ENCODE measurements around the gene CHSY3. TPM values are rescaled to one million over a fixed set of nuclear protein-coding genes. Genes with fewer than 3 reads are reported as not detected.

The CHSY3 gene
- total RNA-seq, 3 donors from 2014 or later, result 0.52 to 0.96 (median 0.73) TPM

DNA sequence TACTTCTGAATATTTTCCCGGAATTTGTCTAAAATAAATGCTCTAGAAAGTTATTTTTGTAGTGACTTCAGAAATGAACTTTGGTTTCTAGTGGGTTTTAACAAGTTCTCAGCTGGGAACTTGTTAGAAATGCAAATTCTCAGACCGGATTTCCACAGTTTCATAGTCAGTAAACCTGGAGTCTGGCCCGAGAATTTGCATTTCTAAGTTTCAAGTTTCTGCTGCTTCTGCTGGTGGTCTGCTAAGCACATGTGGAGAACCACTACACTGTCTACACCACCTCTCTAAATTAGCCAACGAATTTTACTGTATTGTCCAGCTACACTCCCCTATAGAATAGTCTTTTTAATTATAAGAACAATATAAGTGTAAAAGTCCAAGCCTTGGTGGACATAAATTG lies 208.0 kb downstream of the CHSY3 start:
- ATAC-seq (no peak), DNase-seq (no peak)
- TF ChIP-seq CTCF (IDR thresholded peaks at IDR 0.05), result no peak
- Histone ChIP-seq H3K9me3 (no peaks in the 10 kb centered on the region), H3K36me3 (ENCODE audit: low read depth) (no peaks in the 10 kb centered on the region), H3K4me3 (no peak overlapping the region), H3K4me1 (ENCODE audit: low read depth) (no peaks in the 10 kb centered on the region)
- intact Hi-C loops (cut with DNase I, micrococcal nuclease), result no loop called here

- Histone ChIP-seq H3K9me3 (no peaks in the 10 kb centered on the region), H3K4me3 (no peak overlapping the region), H3K4me1 (ENCODE audit: low read depth) (no peaks in the 10 kb centered on the region), H3K36me3 (ENCODE audit: low read depth) (no peaks in the 10 kb centered on the region)
- intact Hi-C loops (cut with DNase I, micrococcal nuclease), result no loop called here
- ATAC-seq (no peak), DNase-seq (no peak)
- TF ChIP-seq CTCF (IDR thresholded peaks at IDR 0.05), result no peak
These were observed 211.4 kb downstream of the CHSY3 start for GRCh38 chr5:130115686-130116085.

- intact Hi-C loops (cut with DNase I, micrococcal nuclease), result no loop called here
- no peak for DNase-seq
- no peak for TF ChIP-seq CTCF (IDR thresholded peaks at IDR 0.05)
- Histone ChIP-seq H3K4me1 (ENCODE audit: low read depth) (no peaks in the 10 kb centered on the region), H3K9me3 (no peaks in the 10 kb centered on the region), H3K4me3 (no peak overlapping the region), H3K36me3 (ENCODE audit: low read depth) (no peaks in the 10 kb centered on the region)
- ATAC-seq, result no peak
These were observed 212.2 kb downstream of the CHSY3 start for GRCh38 chr5:130116462-130116861.

- no peaks in the 10 kb centered on the region for H3K9me3 ChIP-seq
These were observed 212.7 kb downstream of the CHSY3 start for GRCh38 chr5:130116972-130117371.

DNA sequence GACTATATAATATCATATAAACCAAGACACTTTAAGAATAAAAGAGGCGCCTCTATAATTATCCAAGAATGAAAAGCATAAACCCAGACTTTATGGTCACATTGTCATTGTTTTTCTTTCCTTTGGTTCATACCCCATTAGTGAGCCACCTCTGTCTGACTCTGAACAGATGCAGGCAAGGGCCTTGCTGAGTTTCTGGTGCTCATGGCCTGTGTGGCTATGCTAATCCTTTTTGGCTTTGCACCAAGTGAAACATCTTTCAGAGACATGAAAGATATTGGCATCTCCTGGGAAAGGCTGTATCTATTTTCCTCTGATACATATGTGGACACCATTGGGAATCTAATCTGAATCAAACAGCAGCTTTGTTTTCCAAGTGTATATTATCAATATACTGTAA lies 222.5 kb downstream of the CHSY3 start:
- TF ChIP-seq CTCF (IDR thresholded peaks at IDR 0.05), result no peak
- Histone ChIP-seq H3K36me3 (ENCODE audit: low read depth) (no peaks in the 10 kb centered on the region), H3K4me1 (ENCODE audit: low read depth) (no peaks in the 10 kb centered on the region), H3K9me3 (no peaks in the 10 kb centered on the region), H3K4me3 (no peak overlapping the region)
- ATAC-seq (no peak), DNase-seq (no peak)
- intact Hi-C loops (cut with DNase I, micrococcal nuclease), result no loop called here

More at GRCh38 chr5:130116972-130117371, 212.7 kb downstream of the CHSY3 start:
- TF ChIP-seq CTCF (IDR thresholded peaks at IDR 0.05), result no peak
- H3K4me3 ChIP-seq, result no peak overlapping the region
- no peaks in the 10 kb centered on the region for H3K4me1 ChIP-seq (ENCODE audit: low read depth)
- H3K36me3 ChIP-seq (ENCODE audit: low read depth), result no peaks in the 10 kb centered on the region
- intact Hi-C loops (cut with DNase I, micrococcal nuclease), result no loop called here
- no peak for ATAC-seq
- no peak for DNase-seq

DNA sequence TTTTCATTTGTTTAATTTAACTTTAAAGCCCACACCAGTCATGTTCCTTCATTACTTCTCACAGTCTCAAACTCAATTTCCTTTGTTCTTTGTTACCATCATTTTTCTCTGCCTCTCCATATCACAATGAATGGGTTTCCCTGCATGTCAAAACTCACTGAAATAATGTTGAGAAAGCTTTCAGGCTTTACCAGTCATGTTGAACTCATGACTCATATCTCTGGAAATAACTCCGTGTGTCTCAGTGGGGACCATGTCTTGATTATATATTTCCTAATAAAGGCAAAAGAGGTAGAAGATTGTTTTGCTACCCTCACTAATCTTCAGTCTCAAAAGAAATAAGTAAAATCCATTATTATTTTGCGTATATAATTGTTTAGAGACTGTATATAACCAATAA lies 231.2 kb downstream of the CHSY3 start:
- no peak for TF ChIP-seq CTCF (IDR thresholded peaks at IDR 0.05)
- Histone ChIP-seq H3K36me3 (ENCODE audit: low read depth) (no peaks in the 10 kb centered on the region), H3K4me3 (no peak overlapping the region), H3K9me3 (no peaks in the 10 kb centered on the region), H3K4me1 (ENCODE audit: low read depth) (no peaks in the 10 kb centered on the region)
- intact Hi-C loops (cut with DNase I, micrococcal nuclease), result no loop called here
- ATAC-seq (no peak), DNase-seq (no peak)
